Mucosa of descending colon (tissue), 3 donors: ENCODE measurements around the gene CDKN3. TPM values are rescaled to one million over a fixed set of nuclear protein-coding genes. Genes with fewer than 3 reads are reported as not detected.
A peak's percentile ranks its signal among the peaks of the same experiment; 100 is the strongest.
"Not testable (repeated sequence)": the region's sequence is repeated elsewhere in the genome, so short reads cannot be mapped to it uniquely, and the experiment has no call there.

Experiments
- ATAC-seq: fragments of 200-7000 bp; cut with Tn5 transposase; one replicate; pipeline ENCODE4 v1.9.1; 2020; ENCODE audit warnings: mild to moderate bottlenecking, moderate library complexity
- DNase-seq, 3 donors: peaks; one replicate each; pipeline ENCODE4 v3.0.0-alpha.2; 2020
- H3K36me3 ChIP-seq: fragments of 200-600 bp; one replicate; pipeline ENCODE4 v1.8.0; 2021; ENCODE audit warnings: low read depth, mild to moderate bottlenecking
- H3K4me1 ChIP-seq: fragments of 200-600 bp; one replicate; pipeline ENCODE4 v1.8.0; 2021; ENCODE audit warnings: low read depth, mild to moderate bottlenecking
- H3K4me3 ChIP-seq: fragments of 200-600 bp; one replicate; pipeline ENCODE4 v1.8.0; 2021; ENCODE audit warnings: mild to moderate bottlenecking
- H3K9me3 ChIP-seq: fragments of 200-600 bp; one replicate; pipeline ENCODE4 v1.8.0; 2021; ENCODE audit warnings: mild to moderate bottlenecking
- CTCF ChIP-seq: fragments of 200-600 bp; IDR thresholded peaks from one replicate; pipeline ENCODE4 v1.8.0; 2022; ENCODE audit warnings: antibody characterized with exemption, mild to moderate bottlenecking
- intact Hi-C, 2 donors: fragments of 100-400 bp; cut with DNase I in 1 of 2; cut with micrococcal nuclease in 1 of 2; formaldehyde crosslinking; loops; one replicate each; pipeline versions ENCODE4 v1.11.0 to v1.11.1; 2022; cut with DNase I, micrococcal nuclease
- total RNA-seq, 3 donors: library from RNA; stranded (reverse); fragmentation: NEBNext Ultra II Directional in 2 of 3; extraction: Animal tissue kit (Norgen Biotek cat#: 25700) in 2 of 3; gene quantifications; one replicate each; pipeline versions ENCODE4 v1.2.1 to v1.2.4, GENCODE V29; 2021 to 2023
- donor health status: DM: no; HTN: no; CAD: no; lungs with moderate emphysema.
- donor health status: DM: no; HTN: no; CAD: no.
- donor health status: DM: no; HTN: yes; CAD: no.

CDKN3 gene
- total RNA-seq, 3 donors from 2014 or later = 1.7 to 18.2 (median 3.4) TPM

GRCh38 chr14:54440037-54440436 is 43.2 kb downstream of the CDKN3 start:
- Histone ChIP-seq H3K4me3 (no peak overlapping the region), H3K9me3 (no peaks in the 10 kb centered on the region), H3K36me3 (no peaks in the 10 kb centered on the region), H3K4me1 (peaks cover 14% of the 10 kb centered on the region)
- intact Hi-C loops = no loop called here
- no peak for TF ChIP-seq CTCF
- no peak for DNase-seq
- ATAC-seq = no peak

GRCh38 chr14:54440476-54440872 is 43.7 kb downstream of the CDKN3 start:
- intact Hi-C loops = no loop called here
- DNase-seq = no peak
- H3K4me1 ChIP-seq = peaks cover 14% of the 10 kb centered on the region

GRCh38 chr14:54440873-54441868 is 44.4 kb downstream of the CDKN3 start, which contains the start of gene CNIH1:
CNIH1 (minus strand) TSS chr14:54441374; CDS start chr14:54441327, 47 bp downstream.
- DNase-seq (peak; percentile 94 to 97 (median 94)), ATAC-seq (peak; percentile 99)
- H3K4me1 ChIP-seq = peaks cover 14% of the 10 kb centered on the region
- intact Hi-C loops = no loop called here
- TF ChIP-seq CTCF = peak; percentile 97
- H3K36me3 ChIP-seq = no peaks in the 10 kb centered on the region
- H3K9me3 ChIP-seq = no peaks in the 10 kb centered on the region
- peak within 1 kb of the TSS; percentile 59 for H3K4me3 ChIP-seq

More at GRCh38 chr14:54440476-54440872, 43.7 kb downstream of the CDKN3 start:
- no peak for TF ChIP-seq CTCF
- Histone ChIP-seq H3K9me3 (no peaks in the 10 kb centered on the region), H3K36me3 (no peaks in the 10 kb centered on the region), H3K4me3 (peak overlapping the region; percentile 59)
- ATAC-seq = no peak

- not testable (repeated sequence) for ATAC-seq
- H3K4me1 ChIP-seq = peaks cover 21% of the 10 kb centered on the region
These were observed 46.2 kb downstream of the CDKN3 start for GRCh38 chr14:54442961-54443360.

GRCh38 chr14:54443981-54444380 is 47.2 kb downstream of the CDKN3 start:
- Histone ChIP-seq H3K4me1 (peaks cover 21% of the 10 kb centered on the region), H3K9me3 (no peaks in the 10 kb centered on the region), H3K36me3 (no peaks in the 10 kb centered on the region), H3K4me3 (no peak overlapping the region)
- TF ChIP-seq CTCF = no peak
- DNase-seq (no peak), ATAC-seq (no peak)
- intact Hi-C loops = no loop called here

More at GRCh38 chr14:54442961-54443360, 46.2 kb downstream of the CDKN3 start:
- intact Hi-C loops, DNase-seq, H3K9me3 ChIP-seq, H3K4me3 ChIP-seq, H3K36me3 ChIP-seq: not testable (repeated sequence)

- Histone ChIP-seq H3K4me3 (no peak overlapping the region), H3K4me1 (peaks cover 21% of the 10 kb centered on the region), H3K9me3 (no peaks in the 10 kb centered on the region), H3K36me3 (no peaks in the 10 kb centered on the region)
- DNase-seq = no peak
- ATAC-seq = no peak
- intact Hi-C loops = no loop called here
- no peak for TF ChIP-seq CTCF
These were observed 47.9 kb downstream of the CDKN3 start for GRCh38 chr14:54444681-54445080.
